K562 (cell line): ENCODE measurements around the gene DLGAP1. TPM values are rescaled to one million over a fixed set of nuclear protein-coding genes. Genes with fewer than 3 reads are reported as not detected.

Source experiments
- CBX5 ChIP-seq: IDR thresholded peaks from 2 replicates; pipeline ENCODE4 v1.6.1; 2014; ENCODE audit warnings: low read depth, borderline replicate concordance
- polyA plus RNA-seq, 8 experiments: library from polyadenylated mRNA; depleted of rRNA in 4 of 8; stranded (reverse) in 5 of 8; unstranded in 3 of 8; fragments of >200 nt; fragmentation: Nextera tagmentation in 2 of 8; fragmentation: Illumina TruSeq in 1 of 8; extraction: Ambion mirVana in 2 of 8; extraction: Trizol in 1 of 8; gene quantifications; 2 replicates each; pipeline versions ENCODE4 v1.2.1 to v1.2.3, GENCODE V29; 2011 to 2014; ENCODE audit warnings: inconsistent platforms in 1 of 8, missing spikeins in 1 of 8
- total RNA-seq, 7 experiments: library from RNA; depleted of rRNA in 6 of 7; stranded (reverse); fragments of >200 nt in 6 of 7; fragmentation: Illumina TruSeq in 2 of 7; extraction: Trizol in 2 of 7; gene quantifications; 2 replicates each; pipeline versions ENCODE4 v1.2.1 to v1.2.3, GENCODE V29; 2011 to 2021; ENCODE audit warnings: low replicate concordance in 1 of 7
- TF ChIP-seq, protein P1 (sequence below): fragments of 250-450 bp; sonication (Bioruptor Pico); IDR thresholded peaks from 2 replicates; pipeline ENCODE4 v1.5.0; 2021; ENCODE audit warnings: mild to moderate bottlenecking, moderate library complexity
- TF ChIP-seq, protein P2 (sequence below): fragments of 200-800 bp; sonication (Bioruptor generic); IDR thresholded peaks from 2 replicates; pipeline ENCODE4 v1.6.1; 2016; ENCODE audit warnings: missing genetic modification characterization, missing compliant biosample characterization
- TF ChIP-seq, protein P3 (sequence below): fragments of 200-800 bp; sonication (Bioruptor generic); IDR thresholded peaks from 2 replicates; pipeline ENCODE4 v1.6.1; 2017; ENCODE audit warnings: missing genetic modification characterization, missing compliant biosample characterization

The DLGAP1 gene
- total and polyA plus RNA-seq, 9 of the 15 experiments (the other 6 are each of a cell fraction or from before 2014, with no cell fraction given) = 0.04 to 0.22 (median 0.08) TPM

DNA sequence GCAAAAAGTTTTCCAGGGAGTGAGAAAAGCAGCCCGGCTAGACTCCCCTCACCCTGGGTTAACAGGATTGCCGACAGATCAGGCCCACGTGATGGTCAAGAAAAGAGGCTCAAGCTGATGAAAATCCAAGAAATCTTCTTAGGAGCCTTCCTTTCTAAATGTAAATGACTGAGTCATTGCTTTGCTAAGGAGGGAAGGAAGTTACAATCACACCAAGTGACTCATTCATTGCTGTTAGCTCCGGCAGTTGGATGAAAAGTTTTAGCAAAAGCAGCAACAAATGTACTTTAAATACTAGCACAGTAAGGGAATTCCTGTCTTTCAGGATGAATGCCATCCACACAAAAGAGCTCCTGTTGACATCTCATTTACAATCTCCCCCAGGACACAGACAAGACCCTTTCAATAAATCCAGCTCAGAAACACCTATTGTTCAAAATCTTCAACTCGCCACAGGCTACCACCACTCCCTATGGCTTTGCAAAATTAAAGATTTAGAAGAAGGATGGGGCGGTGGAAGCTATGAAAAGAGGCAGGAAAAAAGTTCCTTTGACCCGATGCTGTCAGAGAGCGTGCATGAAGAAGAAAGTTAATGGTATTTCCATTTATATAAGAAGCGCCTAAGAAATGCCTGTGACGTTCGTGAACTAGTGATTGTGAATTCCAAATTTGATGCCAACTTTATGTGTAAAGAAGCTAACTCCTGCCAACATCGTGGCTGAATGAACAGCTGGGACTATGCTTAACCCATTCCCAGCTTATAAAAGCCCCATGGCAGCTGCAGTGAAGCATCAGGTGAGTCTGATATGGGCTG, 851.5 kb downstream of the DLGAP1 start (continued):
- TF ChIP-seq, protein P1, sequence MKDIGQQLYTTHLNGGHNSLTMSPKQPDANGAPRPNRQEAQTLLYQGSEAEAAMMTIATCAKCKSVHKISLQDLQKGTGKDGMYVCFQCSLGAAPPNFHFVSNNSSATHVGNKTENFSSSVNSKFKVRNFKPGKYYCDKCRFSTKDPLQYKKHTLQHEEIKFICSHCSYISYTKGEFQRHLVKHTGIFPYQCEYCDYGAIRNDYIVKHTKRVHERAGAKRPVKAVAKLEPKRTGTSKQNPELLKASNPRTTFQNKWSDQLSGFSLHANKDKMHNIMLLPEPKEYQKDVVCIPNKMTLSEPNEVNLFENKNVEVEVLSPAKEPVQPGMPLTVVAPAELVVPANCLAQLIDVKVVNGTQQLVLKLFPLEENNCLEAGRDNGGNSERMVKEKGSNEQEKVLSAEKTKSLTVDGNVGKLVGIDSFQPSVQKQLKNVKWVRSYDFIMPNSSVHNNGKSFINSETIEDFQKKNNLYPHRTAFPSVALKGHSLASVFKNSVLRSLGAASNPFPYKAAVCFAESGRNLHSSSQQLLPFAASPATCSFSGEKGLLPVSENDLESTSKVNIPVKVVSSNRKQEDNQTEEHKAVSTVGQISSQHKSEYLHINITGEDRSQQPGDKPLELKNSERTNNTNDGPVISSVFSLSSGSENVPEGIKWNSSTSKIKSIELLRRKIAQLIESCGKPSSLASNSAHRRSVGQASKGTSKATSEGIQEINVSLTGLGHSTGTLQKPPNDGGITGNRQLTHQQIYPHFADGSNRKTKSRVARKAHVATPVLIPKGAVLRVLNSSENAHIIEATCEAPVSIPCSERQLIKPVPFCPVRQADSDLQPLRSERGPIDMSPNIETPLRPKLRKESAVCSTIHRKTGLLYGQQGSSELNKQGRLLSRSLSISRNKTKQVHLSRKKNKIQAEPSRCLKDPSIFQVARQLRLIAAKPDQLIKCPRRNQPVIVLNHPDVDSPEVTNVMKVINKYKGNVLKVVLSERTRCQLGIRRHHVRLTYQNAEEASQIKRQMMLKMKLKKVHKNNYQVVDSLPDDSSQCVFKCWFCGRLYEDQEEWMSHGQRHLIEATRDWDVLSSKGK = peak; percentile 91
- TF ChIP-seq, protein P2, sequence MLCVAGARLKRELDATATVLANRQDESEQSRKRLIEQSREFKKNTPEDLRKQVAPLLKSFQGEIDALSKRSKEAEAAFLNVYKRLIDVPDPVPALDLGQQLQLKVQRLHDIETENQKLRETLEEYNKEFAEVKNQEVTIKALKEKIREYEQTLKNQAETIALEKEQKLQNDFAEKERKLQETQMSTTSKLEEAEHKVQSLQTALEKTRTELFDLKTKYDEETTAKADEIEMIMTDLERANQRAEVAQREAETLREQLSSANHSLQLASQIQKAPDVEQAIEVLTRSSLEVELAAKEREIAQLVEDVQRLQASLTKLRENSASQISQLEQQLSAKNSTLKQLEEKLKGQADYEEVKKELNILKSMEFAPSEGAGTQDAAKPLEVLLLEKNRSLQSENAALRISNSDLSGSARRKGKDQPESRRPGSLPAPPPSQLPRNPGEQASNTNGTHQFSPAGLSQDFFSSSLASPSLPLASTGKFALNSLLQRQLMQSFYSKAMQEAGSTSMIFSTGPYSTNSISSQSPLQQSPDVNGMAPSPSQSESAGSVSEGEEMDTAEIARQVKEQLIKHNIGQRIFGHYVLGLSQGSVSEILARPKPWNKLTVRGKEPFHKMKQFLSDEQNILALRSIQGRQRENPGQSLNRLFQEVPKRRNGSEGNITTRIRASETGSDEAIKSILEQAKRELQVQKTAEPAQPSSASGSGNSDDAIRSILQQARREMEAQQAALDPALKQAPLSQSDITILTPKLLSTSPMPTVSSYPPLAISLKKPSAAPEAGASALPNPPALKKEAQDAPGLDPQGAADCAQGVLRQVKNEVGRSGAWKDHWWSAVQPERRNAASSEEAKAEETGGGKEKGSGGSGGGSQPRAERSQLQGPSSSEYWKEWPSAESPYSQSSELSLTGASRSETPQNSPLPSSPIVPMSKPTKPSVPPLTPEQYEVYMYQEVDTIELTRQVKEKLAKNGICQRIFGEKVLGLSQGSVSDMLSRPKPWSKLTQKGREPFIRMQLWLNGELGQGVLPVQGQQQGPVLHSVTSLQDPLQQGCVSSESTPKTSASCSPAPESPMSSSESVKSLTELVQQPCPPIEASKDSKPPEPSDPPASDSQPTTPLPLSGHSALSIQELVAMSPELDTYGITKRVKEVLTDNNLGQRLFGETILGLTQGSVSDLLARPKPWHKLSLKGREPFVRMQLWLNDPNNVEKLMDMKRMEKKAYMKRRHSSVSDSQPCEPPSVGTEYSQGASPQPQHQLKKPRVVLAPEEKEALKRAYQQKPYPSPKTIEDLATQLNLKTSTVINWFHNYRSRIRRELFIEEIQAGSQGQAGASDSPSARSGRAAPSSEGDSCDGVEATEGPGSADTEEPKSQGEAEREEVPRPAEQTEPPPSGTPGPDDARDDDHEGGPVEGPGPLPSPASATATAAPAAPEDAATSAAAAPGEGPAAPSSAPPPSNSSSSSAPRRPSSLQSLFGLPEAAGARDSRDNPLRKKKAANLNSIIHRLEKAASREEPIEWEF (CRISPR knock-in tag) = peak; percentile 58
- TF ChIP-seq CBX5 = no peak
- TF ChIP-seq, protein P3, sequence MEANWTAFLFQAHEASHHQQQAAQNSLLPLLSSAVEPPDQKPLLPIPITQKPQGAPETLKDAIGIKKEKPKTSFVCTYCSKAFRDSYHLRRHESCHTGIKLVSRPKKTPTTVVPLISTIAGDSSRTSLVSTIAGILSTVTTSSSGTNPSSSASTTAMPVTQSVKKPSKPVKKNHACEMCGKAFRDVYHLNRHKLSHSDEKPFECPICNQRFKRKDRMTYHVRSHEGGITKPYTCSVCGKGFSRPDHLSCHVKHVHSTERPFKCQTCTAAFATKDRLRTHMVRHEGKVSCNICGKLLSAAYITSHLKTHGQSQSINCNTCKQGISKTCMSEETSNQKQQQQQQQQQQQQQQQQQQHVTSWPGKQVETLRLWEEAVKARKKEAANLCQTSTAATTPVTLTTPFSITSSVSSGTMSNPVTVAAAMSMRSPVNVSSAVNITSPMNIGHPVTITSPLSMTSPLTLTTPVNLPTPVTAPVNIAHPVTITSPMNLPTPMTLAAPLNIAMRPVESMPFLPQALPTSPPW (CRISPR knock-in tag) = no peak
